ENCODE results near the gene PHYHD1.
A peak's percentile ranks its signal among the peaks of the same experiment; 100 is the strongest.
"Not testable (repeated sequence)": the region's sequence is repeated elsewhere in the genome, so short reads cannot be mapped to it uniquely, and the experiment has no call there.

The PHYHD1 gene

DNA sequence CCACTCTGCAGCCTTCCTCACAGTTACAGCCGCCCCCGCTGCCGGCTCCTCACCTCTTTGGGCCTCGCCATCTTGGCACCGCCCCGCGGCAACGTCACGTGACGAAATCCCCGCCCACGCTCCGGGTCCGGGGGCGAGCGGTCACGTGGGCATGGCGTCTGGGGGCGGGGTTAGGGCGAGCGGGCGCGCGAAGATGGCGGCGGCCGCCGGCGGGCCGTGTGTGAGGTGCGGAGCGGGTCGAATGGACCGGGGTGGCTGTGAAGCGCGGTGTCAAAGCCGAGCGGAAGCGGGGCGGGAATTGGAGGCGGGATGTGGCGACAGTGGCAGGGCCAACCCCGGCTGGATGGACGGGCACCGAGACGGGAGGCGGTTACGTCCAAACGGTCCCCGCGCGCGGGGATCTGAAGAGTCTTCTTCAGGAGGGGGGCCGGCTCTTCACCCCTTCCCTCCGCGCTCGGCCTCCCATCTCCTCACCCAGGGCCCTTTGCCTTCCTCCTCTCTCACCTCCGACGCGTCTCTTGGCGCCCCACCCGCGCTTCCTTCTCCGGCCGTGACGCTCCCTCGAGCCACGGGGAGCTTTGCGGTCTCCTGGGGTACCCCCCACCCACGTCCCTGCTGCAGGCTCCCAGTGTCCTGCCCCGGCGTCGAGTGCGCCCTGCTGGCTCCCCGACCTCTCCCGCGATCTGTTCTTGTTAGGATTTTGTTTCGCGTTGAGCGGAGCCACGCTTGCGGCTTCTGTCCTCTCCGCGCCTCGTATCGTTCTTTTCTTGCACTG, 26.9 kb downstream of the PHYHD1 start, which contains the start of the genes DOLK and NUP188:
DOLK (minus strand) TSS at position 77 of the 775 bp plus-strand sequence. CDS start 300 bp downstream, outside the sequence.
NUP188 (plus strand) TSS at position 173 of the 775 bp plus-strand sequence; CDS start at position 194, 21 bp downstream.
- peak; percentile 80 for FAIRE-seq
- peak; percentile 93 for DNase-seq (ENCODE audit: insufficient read length, low spot score)

DNA sequence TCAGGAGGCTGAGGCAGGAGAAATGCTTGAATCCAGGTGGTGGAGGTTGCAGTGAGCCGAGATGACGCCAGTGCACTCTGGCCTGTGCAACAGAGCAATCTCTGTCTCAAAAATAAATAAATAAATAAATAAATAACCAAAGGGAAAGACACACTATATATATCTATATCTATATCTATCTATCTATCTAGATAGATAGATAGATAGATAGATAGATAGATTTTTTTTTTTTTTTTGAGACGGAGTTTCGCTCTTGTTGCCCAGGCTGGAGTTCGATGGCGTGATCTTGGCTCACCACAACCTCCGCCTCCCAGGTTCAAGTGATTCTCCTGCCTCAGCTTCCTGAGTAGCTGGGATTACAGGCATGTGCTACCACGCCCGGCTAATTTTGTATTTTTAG, 40.6 kb downstream of the PHYHD1 start:
- FAIRE-seq; DNase-seq (ENCODE audit: insufficient read length, low spot score): not testable (repeated sequence)

DNA sequence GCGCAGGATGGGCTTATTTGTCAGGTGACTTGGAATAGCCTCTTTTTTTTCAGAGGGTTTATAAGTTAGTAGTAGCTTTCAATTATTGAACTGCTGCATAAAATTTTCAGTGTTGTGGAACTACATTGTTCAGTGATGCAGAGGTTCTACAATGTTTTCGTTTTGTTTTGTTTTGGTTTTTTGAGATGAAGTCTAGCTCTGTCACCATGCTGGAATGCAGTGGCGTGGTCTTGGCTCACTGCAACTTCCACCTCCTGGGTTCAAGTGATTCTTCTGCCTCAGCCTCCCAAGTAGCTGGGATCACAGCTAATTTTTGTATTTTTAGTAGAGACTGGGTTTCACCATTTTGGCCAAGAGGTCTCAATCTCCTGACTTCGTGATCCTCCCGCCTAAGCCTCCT, 48.7 kb downstream of the PHYHD1 start:
- FAIRE-seq (no peak), DNase-seq (ENCODE audit: insufficient read length, low spot score) (no peak)

DNA sequence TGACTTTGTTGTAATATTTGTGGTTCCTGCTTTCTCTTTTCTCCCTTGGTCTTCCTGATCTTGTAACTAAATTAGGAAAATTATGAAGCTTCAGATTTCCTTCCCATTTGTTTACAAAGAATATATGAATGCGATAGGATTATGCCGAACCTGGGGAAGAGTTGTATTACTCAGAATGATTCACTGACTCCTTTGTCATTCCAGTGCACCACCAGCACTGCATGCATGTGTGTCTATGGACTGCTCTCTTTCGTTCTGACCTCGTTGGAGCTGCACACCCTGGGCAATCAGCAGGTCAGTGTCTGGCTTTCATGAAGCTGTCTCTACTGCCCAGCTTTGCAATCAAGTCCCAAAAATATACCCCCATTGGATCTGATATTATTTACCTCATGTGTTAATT, 52.2 kb downstream of the PHYHD1 start:
- no peak for FAIRE-seq
- DNase-seq (ENCODE audit: insufficient read length, low spot score): peak; percentile 21

DNA sequence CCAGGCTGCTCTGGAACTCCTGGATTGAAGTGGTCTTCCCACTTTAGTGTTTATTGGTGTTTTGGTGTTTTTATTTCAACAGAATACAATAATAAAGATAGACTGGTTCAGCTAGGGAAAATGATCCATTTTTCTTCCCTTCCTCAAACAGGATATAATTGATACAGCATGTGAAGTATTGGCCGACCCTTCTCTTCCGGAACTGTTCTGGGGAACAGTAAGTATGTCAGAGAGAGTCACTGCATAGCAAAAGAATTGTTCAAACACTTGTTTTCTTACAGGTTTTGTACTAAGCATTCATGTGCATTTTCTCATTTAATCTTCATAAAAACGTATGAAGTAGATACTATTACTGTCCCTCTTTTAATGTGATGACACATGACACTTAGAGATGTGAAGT, 58.3 kb downstream of the PHYHD1 start:
- DNase-seq (ENCODE audit: insufficient read length, low spot score): no peak
- no peak for FAIRE-seq

DNA sequence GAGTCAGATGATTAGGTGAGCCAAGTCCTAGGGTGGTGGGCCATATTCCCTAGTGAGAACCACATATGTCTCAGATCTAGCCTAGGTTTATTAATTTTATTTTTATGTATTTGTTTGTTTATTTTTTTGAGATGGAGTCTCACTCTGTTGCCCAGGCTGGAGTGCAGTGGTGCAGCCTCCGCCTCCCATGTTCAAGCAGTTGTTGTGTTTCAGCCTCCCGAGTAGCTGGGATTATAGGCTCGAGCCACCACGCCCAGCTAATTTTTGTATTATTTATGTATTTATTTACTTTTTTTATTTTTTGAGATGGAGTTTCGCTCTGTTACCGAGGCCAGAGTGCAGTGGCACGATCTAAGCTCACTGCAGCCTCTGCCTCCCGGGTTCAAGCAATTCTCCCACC, 62.8 kb downstream of the PHYHD1 start:
- no peak for FAIRE-seq

DNA sequence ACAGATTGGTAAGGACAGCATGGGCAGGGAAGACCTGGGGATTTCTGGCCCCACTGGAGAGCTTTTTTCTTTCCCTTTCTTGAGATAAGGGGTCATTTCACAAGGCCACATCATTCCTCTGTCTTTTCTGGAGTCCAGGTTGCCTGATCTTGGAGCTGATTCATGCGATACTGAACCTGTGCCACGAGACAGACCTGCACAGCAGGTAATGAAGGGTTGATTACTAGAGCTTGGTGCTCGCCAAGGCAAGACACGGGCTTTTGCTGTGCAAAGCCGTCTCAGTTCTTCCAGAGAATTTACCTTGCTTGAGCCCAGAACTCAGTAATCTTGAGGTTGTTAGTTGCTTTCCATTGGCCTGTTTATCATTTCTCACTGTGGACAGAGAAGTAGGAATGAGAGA, 65.9 kb downstream of the PHYHD1 start:
- FAIRE-seq (no peak), DNase-seq (ENCODE audit: insufficient read length, low spot score) (no peak)

More for the DNA sequence above, 62.8 kb downstream of the PHYHD1 start:
- no peak for DNase-seq (ENCODE audit: insufficient read length, low spot score)

DNA sequence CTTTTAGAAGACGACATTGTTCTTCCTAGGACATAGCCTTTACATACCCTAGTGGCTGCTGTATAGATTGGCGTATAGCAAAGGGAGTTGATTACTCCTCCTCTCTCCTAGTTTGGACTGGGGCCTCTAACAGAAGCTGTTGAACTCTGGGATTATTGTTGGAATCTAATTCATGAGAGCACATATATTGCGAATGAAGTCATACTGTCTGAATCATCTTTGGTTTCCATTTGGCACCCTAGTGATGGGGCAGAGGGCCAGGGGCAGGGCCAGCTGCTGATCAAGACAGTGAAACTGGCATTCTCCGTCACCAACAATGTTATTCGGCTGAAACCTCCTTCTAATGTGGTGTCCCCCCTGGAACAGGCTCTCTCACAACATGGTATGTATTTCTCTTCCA, 67.0 kb downstream of the PHYHD1 start:
- DNase-seq (ENCODE audit: insufficient read length, low spot score) (peak; percentile 34), FAIRE-seq (no peak)
